ENCODE results near the gene PRPF19.

PRPF19 gene

GRCh38 chr11:60841797-60842667 is 64.4 kb downstream of the PRPF19 start, which contains the start of gene CCDC86:
CCDC86 (plus strand) TSS chr11:60842113; CDS start chr11:60842125, 12 bp downstream.
- DNase-seq = peak; percentile 96
